GM20431 (cell line): Measurements from ENCODE around the gene MAGI3.

ENCODE experiments used
- in situ Hi-C: fragments of 300-500 bp; cut with MseI, MboI; formaldehyde crosslinking; loops from one replicate; pipeline ENCODE4 v1.15.0; 2020; ENCODE audit warnings: low sequenced_read_pairs; ENCODE audit not compliant: unreplicated experiment

MAGI3 gene

DNA sequence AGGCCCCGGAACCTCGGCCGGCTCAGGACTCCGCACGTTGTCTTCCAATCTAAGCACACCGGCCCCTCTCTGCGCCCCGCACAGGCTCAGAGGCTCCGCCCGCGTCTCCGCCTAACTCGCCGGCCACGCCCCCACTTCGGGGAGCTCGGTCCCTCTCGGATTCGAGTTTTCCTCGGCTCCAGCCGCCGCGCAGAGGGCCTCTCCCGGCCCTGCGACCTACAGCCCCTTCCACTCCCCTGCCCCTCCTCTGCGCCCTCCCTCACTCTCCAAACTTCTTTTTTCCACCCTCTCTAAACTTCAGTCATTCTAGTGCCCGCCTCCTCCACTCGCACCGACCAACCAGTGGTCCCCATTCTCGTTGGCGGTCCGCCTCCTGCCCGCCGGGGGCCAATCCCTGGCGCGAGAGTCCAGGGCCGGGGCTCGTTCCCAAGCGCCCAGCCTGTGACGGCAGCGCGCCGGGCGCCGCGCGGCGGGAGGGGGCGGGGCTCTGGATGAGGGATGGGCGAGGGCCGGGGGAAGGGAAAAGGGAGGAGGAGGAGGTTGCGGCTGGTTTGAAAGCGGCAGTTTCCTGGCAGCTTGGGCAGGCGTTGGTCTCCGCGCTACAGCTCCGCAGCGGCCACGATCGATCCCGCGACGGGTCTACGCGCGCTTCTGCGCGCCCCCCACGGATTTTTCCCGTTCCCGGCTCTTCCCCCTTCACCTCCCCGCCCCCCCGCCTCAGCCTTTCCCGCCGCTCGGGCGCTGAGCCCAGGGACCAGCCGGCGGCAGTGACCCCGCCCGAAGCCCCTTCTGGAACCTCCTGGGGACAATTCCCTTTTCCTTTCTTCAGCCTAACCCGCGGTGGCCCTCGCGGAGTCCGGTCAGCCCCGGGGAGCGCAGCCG, at the start of gene MAGI3:
MAGI3 (plus strand) TSS at position 563 of the 882 bp plus-strand sequence. CDS start 519 bp downstream, outside the sequence.
- in situ Hi-C loops = no loop called here

DNA sequence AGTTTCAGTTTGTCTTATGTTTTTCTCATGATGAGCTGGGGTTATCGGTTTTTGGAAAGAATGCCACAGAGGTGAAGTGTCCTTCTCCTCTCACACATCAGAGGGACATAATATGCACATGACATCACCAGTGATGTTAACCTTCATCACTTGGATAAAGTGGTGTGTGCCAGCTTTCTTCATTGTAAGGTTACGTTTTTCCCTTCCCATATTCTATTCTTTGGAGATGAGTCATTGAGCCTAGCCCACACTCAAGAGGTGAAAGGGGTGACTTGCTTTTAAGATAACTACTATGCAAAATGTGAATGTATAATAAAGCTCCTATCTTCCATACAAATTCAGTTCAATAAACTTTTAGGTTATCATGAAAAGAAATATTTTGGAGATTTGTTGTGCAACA, 36.7 kb upstream of the MAGI3 start:
- in situ Hi-C loops = no loop called here

DNA sequence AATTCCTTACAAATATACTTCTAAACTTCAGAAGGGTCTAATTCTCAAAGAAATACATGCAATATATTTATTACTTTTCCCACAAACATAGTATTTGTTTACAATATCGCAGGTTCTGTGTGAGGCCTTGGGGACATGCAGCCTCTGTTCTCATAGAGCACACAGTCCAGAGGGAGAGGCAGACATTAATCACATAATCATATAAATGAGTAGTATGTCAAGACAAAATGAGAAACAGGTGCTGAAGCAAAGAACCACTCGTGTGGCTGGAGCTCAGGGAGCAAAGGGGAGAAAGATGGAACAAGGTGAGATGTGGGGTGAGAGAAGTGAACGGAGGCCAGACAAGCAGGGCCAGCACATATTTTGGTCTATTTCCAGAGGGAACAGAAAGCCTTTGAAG, 26.4 kb upstream of the MAGI3 start:
- in situ Hi-C loops = no loop called here

DNA sequence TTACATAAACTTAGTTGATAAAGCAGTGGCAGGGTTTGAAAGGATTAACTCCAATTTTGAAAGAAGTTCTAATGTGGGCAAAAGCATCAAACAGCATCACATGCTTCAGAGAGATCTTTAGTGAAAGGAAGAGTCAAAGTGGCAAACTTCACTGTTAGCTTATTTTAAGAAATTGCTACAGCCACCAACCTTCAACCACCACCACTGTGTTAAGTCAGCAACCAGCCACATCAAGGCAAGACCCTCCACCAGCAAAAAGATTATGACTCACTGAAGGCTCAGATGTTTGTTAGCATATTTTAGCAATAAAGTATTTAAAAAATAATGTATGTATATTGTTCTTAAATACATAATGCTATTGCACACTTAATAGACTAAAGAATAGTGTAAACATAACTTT, 21.3 kb upstream of the MAGI3 start:
- in situ Hi-C loops = no loop called here

DNA sequence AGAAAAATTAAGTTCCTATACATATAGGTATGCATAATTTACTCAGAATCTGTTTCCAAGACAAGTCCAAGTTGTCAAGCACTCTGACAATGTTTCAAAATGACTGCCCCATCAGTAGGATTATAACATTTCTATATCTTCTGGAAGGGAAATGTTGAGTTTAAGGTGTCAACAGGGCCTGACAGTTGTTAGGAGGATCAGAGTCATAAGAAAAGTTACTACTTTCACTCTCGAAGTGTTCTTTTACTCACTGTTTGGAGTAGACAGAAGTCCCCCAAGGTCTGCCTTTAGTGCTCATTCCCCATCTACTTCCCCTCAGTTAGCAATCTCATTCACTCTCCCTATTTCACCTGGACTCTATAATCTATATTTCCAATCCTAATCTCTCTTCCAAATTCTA, 20.6 kb upstream of the MAGI3 start:
- in situ Hi-C loops = no loop called here

DNA sequence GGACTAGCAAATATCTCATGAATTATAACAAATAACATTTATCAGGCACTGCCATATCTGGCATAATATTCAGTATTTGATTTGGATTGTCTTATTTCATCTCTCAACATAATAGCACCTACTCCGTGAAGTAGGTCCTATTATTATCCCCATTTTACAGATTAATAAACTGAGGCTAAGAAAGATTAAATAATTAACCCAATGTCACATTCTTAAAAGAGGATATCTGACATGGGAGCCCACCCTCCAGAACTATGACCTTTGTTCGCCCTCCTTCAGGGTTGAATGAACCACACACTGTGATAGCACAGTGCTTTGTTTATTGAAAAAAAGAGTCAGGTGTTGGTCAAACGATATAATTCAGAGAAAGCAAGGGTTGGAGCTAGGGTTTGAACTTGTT, 19.4 kb upstream of the MAGI3 start:
- in situ Hi-C loops = no loop called here

DNA sequence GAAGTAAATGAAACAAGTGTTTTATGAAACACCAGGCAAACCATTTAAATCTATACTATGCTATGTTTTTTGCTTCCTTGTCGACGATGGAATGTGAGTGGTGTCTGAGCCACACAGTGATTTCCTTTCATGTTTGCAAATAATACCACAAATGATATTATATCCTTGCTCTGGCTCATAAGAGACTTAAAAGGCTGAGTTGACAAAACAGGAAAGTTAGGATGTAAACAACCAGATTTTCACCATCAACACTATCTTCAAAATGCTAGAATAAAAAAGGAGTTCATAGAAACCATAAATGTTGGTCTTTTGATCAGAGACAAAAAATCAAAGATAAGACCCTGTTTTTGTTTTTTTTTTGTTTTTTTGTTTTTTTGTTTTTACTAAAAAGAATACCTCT, 17.8 kb upstream of the MAGI3 start:
- in situ Hi-C loops = no loop called here

DNA sequence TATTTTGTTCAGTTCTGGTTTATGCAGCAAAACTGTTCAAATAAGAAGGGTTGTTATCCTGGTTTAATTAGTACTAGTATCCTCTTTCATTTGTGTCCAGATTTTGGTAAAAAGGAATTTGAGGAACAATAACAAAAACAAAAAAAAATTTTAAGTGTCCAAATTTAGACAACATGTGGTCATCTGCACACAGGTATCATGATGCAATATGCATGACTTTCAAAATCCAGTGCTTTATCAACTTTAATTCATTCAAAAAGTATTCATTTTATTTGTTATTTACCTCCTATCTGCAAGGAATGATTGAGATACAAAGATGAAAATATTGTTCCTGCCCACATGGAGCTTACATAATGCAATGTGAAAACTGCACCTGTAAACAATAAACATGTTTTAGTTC, 16.7 kb upstream of the MAGI3 start:
- in situ Hi-C loops = no loop called here

DNA sequence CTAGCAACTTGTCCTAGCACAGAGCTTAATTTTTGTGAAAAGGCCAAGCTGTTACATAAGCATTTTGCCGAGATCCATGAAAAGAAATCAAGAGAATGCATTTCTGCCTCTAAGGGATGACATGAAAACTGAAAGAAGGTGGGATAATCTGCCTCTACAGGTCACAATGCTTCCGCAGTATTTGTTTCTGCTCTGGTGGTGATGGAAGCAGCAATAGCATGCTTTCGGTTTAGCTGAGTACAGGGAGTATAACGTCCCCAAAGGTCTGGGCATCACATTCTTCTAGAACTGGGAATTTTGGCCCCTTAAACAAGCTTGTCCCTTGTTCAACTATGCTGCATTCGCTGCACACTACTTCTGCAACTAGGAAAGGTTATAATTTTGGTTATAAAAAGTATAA, 14.4 kb upstream of the MAGI3 start:
- in situ Hi-C loops = no loop called here

DNA sequence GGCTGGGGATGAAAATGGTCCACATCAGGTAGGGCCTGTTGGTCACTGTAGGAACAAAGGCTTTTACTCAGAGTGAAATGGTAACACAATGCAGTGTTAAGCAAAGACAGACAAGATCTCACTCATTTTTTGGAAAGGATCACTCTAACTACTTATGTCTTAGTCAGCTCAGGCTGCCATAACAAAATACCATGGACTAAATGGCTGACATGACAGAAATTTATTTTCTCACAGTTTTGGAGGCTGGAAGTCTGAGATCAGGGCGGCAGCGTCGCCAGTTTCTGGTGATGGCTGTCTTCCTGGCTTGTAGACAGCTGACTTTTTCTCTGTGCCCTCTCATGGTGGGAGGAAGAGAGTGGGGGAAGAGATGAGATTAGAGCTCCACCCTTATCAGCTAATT, 10.2 kb upstream of the MAGI3 start:
- in situ Hi-C loops = no loop called here

DNA sequence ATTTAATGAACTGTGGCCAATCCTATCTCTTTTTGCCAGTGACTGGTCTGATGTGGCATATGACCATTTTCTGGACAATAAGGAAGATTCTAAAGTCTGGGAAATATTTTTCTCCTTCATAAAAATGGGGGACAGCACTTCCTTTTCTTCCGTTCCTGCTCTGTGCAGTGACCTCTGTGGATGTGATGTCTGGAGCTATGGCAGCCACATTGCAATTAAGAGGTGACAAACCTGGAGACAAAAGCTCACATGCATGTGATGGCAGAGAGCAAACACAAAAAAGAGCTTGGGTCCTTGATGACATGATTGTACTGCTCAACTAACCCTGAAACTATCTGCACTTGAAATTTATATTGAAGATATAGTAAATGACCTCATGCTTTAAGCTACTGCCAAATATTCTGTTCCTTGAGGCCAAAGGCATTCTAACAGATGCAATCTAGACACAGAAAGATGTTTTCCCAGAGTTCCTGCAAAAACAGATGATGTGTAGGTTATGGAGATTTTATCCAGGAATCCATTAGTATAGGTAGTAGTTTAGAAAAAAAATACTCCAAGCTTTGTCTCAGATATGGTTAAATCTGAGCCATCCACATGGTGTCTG, 2.2 kb upstream of the MAGI3 start:
- in situ Hi-C loops = no loop called here

DNA sequence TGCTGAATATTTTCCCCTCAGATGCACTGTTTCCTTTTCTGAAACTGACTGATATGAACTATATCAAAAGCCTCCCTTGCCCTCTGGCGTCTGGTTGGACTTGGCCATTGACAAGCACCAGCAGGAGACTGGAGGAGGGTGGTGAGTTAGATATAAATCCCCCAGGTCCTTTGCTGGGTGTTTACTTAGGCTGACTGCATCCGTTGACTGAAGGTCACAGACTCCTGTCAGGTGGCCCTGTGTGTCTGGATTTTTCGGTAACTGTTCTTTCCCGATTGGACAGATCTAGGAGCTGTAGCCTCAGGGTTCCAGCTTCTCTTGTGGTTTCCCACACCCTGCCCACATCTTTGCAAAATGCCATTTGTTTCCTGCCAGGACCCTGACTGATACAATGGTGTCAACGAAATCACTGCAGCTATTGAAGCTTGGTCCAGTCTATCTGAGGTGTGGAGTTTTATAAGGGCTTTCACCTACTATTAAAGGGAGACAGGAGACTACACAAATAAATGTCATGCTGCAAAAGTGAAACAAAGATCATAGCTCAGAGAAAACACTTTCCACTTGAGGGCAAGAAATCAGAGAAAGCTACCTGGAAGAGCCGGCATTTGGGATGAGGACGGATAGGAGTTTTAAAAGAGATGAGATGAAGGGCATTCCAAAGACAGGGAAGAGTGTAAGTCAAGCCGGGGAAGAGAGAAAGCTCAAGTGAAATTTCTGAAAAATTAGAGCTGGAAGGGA, 1.5 kb upstream of the MAGI3 start:
- in situ Hi-C loops = no loop called here

DNA sequence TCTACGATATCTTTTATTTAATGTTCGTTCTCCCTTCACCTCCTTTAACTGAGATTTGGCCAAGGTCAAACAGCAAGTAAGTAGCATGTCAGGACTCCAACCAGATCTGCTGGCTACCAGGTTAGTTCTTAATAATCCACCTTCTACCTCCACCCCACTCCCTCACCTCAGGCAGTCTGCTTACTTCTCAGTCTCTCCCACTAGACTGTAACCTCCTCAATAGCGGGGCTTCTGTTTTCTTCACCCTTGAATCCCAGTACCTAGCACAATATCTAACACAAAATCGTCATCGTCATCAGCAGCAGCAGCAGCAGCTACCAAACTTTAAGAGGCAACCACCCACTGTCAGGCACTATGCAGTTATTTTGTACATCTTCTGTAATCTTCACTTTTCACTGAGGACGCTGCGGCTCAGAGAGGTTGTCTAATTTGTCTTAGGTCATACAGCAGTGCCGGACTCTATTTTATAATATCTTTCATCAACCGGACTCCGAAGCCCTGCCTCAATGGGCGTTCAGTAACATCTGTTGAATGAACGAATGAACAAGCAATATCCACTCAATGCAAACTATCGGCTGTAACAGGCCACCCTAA, 859 bp upstream of the MAGI3 start:
- in situ Hi-C loops = no loop called here

DNA sequence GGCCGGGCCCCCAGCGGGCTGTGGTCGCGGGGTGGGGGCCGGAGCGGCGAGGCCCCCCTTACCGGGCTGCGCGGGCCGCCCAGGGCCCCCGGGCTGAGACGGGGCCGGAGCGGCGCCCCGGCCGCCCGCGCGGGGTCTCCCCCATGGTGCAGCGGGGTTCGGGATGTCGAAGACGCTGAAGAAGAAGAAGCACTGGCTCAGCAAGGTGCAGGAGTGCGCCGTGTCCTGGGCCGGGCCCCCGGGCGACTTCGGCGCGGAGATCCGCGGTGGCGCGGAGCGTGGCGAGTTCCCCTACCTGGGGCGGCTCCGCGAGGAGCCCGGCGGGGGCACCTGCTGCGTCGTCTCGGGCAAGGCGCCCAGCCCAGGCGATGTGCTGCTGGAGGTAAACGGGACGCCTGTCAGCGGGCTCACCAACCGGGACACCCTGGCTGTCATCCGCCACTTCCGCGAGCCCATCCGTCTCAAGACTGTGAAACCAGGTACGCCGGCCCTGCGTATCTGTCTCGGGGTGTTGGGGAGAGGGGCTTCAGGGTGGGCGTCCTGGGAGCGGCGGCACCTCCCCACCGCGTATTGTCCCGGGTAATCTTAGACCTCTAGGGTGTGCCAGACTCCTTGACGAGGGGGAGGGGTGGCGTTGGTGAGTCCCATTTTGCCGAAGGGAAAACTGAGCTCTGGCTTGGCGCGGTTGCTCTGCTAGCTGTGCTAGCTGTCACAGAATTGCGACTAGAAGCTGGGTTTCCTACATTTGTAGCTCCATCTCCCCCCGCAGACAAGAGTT, 745 bp downstream of the MAGI3 start:
- in situ Hi-C loops = no loop called here

DNA sequence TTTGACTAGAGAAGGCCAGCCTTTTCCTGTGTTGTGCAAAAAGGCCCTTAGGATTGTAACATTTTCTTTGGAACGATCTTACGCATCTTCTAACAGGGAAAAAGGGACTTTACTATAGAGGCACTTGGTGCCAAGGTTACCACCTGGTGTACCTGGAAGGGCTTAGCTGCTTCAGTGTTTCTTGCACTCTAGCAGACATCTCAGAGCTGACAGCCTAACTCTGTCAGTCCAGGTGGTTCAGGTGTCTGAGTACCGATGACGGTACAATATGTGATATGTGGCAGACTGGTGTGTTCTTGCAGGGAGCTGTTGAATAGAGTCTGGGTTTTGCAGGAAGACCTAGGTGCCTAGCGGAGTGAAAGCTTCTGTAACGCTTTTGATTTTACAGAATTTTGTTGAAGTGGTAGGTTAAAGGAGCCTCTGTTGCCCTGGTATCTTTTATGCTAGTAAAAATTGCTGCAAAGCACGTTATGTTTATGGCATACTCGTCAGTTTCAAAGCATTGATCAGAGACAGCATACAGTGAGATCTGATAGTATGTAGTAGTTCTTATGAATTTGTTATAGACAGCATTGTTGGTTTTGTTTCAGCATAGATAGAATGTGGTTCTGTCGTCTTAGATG, 1.4 kb downstream of the MAGI3 start:
- in situ Hi-C loops = no loop called here

DNA sequence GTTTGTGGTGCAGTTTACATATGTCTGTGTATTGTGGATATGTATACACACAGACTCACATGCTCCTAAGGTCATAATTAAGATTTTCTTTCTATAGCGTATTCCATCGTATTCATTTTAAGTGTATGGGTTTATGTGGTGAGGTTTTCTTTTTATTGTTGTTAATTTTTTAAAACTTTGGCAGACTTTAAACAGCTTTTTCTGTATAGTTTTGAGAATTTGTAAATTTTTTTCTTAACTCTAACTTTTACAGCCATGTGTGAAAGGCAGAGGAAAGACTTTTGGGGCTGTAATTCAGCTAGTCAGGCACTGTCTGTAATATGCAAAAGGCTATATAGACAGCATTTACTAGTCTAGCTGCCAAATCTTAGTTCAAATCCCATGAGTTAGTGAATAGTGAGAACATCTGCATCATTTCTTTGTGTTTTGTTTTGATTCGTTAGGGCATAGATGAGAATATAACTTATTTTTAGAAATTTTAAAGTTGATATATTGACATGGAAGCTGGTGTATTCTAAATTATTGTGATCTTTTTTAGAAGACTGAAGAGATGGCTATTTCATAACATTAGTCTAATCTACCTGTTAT, 2.3 kb downstream of the MAGI3 start:
- in situ Hi-C loops = no loop called here

DNA sequence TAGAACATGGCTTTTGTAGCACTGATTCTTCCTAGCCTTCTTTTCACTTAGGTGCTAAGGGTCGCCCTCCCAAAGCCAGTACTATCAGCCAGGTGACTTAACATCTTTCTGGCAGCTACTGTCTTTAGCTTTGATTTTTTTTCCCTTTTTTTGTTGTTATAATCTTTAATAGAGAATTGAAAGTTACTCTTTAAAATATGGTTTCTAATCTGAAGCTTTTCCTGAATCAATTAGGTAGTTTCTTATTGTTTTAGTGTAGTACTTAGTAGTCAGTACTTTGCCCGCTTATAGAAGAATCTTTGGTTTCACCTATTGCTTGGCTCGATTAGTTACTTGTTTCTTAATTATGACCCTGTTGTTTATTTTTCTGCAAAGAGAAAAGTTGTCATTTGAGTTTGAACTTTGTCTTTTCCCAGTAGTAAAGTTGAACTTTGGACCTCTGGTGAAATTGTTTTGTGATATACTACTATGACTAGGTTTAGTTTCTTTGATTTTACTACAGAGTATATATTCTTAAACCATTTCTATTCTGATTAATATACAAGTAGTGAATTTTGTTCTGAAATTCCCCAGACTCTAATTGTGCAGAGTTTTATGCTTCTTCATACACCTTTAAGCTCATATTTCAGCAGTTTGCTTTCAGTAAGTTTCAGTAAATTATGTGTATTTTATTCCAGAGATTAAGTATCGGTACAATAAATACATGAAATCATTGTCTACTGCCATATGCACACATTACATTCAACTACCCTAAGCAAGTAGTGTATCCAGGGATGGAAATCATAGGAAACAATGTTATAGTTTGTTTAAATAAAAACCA, 3.9 kb downstream of the MAGI3 start:
- in situ Hi-C loops = no loop called here

DNA sequence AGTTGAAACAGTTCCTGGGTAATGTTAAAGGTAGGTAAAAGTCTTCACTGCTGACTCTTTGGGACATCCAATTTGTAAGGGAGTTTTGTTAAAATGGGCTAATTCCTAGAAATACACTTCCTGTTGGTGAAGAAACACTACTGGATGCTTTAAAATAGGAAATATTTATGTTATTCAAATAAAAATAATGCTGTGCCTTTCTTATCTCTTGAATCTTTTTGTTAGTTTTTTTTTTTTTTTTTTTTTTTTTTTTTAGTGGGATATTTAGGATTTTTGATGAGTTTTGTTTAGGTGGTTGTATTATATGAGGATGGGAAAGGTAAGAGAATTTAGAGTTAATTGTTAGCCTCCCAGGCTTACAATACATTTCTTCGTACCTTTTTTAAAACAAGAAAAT, 4.5 kb downstream of the MAGI3 start:
- in situ Hi-C loops = no loop called here
